Vein endothelial cell (primary cell): ENCODE measurements around the gene CPNE5. TPM values are rescaled to one million over a fixed set of nuclear protein-coding genes. Genes with fewer than 3 reads are reported as not detected.

ENCODE experiments used
- total RNA-seq: library from RNA; depleted of rRNA; stranded (reverse); fragments of >200 nt; gene quantifications from 2 replicates; pipeline ENCODE4 v1.2.3, GENCODE V29; 2012

The CPNE5 gene
- total RNA-seq = 10.1 and 23.5 TPM in 2 replicates

DNA sequence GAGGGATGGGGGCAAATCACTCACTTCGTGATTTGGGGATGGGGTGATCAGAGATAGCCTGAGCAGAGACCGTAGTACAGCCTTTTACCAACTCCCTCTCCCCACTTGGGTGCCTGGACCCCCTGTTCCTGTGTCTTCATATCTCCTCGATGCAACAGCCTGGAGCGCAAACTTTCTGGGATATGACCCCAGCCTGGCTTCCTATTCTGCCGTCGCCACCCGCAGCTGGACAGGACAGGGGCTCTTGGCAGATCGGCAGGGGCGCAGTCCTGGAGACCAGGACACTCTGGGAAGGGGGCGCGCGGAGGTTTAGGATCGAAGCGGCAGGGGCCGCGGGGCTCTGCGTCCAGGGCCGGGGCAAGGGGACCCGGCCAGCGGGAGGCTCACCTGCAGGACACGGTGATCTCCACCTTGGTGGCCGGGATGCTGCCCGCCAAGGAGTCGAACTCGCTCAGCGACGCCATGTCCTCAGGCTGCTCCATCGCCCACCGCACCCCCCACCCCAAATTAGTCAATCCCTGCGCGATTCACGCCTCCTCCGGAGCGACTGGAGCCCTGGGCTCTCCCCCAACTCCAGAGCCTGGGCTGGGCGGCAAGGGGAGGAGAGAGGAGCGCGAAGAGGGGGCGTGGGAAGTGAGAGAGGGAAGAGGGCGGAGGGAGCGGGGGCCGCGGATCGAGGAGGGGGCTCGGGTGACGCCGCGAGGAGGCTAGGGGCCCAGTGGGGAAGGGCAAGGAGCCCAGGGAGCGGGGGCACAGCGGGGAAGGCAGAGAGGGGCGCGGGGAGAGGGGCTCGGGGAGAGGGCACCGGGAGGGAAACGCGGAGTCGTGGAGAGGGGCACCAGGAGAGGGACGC, at the start of gene CPNE5:
Gene CPNE5, minus strand, starts transcription at position 549 of the 853 bp plus-strand sequence. Its CDS starts 67 bp downstream, at position 482.

DNA sequence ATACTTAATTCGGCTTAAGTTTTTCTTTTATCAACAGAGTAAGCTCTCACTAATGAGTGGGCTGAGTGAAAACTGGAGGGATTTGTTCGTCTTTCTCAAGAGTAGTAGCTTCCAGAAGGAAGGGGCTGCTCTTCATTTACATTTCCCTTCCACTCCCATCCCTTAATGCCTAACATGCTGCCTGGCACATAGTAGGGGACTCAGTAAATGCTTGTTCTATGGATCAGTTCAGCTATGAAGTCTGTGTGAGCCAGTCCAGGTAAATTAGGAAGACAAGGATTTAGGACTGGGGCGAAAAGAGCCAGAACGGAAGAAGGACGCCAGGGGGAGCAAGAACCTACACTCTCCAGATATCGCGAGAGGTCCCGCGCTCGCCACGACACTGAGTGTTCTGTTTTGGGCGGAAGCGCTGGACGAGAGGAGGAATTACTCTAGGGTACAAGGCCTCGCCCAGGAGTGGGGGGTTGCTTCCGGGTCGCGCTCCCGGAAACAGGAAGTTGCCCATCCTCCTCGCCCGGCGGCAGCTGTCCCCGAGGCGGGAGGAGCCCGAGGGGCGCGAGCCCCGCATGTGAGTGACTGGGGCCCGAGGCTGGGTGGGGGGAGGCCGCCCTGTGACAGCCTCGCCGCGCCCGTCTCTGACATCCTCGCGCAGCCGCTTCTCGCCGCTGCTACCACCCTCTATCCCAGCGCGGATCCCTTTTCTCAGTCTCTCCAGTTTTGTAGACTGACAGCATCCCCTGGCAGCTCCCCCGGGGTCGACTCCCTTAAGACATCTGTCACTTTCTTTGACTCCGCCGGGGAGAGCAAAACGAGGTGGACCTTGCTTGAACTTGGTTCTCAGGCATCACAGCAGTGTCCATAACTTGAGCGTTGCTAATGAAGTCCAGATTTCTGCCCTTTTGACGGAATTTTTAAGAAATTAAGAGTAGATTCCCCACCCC, 46.5 kb upstream of the CPNE5 start, which contains the start of gene C6orf89:
Gene C6orf89, plus strand, starts transcription at position 492 of the 941 bp plus-strand sequence. CDS start 13,493 bp downstream, outside the sequence.

DNA sequence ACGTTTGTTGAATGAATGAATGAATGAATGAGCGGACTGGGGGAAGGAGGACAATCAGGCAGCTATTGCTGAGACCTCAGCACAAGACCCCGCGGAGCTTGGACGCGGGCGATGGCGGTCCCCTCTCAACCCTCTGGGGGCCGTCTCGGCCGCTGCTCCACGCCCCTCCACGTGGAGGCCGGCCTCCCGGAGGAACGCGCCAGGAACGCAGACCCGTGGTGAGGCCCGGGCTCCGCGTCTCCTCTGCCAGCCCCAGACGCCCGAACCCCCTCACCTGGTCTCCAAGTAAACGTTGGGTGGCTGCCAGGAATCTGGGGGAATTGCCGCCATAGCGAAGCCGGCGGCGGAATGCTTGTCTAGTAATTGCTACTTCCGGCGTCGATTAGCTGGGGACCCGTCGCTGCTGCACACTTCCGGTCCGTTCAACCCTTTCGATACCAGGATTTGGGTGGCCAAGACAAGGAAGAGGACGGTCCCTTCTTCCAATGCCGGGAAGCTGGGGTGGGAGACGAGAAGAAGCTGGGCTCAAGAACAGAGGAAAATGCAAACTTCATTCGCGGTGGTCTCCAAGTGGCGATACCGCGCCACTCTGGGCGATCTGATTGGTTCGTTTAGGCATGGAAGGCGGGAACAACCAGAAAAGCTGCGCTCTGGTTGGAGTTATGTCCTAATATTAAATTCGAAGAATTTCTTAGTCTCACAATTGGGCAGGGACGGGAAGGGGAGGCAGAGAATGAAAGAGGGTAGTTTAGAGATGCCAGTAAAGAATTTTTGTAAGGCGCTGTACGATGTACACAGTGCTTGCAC, 35.4 kb upstream of the CPNE5 start, which contains the start of gene PPIL1:
Gene PPIL1, minus strand, starts transcription at position 361 of the 807 bp plus-strand sequence. Its CDS starts 31 bp downstream, at position 330.

DNA sequence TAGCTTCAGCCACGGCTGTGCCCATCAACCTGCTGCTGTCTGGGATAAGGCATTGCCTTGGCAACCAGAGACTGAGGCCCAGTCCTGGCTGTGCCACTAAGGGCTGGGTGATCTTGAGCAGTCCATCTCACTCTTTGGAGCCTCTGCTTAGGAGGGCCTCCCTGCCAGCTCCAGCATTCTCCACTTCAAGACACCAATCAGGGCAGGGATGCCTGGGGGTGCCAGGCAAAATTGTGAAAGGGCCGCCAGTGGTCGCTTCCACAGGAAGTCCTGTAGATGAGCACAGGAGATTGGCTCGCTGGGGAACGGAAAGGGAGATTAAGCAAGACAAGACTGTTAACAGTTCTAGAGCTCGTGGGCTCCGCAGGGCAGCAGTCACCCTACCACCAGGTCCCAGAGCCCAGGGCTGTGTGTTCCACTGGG, 141.8 kb downstream of the CPNE5 start, which contains the start of gene RAB44:
Gene RAB44, plus strand, starts transcription at position 346 of the 423 bp plus-strand sequence. CDS start 6,410 bp downstream, outside the sequence.

Other genes starting within 250 kb of the CPNE5 start
- gene SRSF3, start 245.1 kb downstream of the CPNE5 start, total RNA-seq = 302 and 438 TPM in 2 replicates
- 196 and 290 TPM in 2 replicates for gene CDKN1A, start 160.7 kb downstream of the CPNE5 start, total RNA-seq
- gene RAB44, start 141.6 kb downstream of the CPNE5 start, total RNA-seq = under 0.01 TPM in 1 of 2 replicates, not detected in the other
- gene PPIL1, start 35.4 kb upstream of the CPNE5 start, total RNA-seq = 34.9 and 38.1 TPM in 2 replicates
- gene C6orf89, start 46.5 kb upstream of the CPNE5 start, total RNA-seq = 40.8 and 41.3 TPM in 2 replicates
- not detected in 2 replicates for gene PI16, start 115.3 kb upstream of the CPNE5 start, total RNA-seq
- gene MTCH1, start 146.8 kb upstream of the CPNE5 start, total RNA-seq = 275 and 301 TPM in 2 replicates
- not detected in 2 replicates for gene FGD2, start 166.2 kb upstream of the CPNE5 start, total RNA-seq